ENCODE results near the gene CMTR1.
A peak's percentile ranks its signal among the peaks of the same experiment; 100 is the strongest.
"Not testable (repeated sequence)": the region's sequence is repeated elsewhere in the genome, so short reads cannot be mapped to it uniquely, and the experiment has no call there.

Gene CMTR1

DNA sequence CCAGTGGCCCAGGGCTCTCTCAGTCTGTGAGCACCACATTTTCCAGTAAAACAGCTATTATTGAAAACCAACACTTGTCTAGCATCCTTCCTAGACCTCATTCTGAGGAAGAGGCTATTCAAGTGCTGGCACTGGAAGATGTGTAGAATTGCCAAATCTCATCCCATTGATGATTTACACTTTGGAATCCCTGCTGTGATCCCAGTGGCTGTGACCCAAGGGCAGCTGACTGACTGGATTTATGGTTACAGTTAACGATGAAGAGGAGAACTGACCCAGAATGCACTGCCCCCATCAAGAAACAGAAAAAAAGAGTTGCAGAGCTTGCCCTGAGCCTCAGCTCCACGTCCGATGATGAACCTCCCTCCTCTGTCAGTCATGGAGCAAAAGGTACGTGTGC lies 2.4 kb downstream of the CMTR1 start:
- DNase-seq: no peak

DNA sequence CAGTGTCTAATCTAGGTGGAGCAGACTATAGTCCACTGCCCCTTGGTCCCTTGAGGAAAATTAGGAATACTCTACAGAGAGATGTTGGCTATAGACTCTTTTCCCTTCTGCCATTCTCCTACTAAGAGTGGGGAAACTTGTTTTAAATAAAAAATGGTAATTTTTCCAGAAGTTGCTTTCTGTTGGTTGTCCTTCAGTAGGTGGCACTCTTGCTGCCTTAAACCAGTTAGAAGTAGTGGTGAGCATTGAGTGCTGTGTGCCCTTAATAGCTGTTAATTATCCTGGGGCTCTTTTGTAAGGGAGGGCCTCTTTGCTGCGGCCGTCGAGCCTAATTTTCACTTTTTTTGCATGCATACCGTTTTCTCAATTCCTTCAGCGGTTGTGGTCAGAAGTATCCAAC lies 2.8 kb downstream of the CMTR1 start:
- DNase-seq: no peak

GRCh38 chr6:37438930-37439329 lies 5.9 kb downstream of the CMTR1 start:
- no peak for DNase-seq

DNA sequence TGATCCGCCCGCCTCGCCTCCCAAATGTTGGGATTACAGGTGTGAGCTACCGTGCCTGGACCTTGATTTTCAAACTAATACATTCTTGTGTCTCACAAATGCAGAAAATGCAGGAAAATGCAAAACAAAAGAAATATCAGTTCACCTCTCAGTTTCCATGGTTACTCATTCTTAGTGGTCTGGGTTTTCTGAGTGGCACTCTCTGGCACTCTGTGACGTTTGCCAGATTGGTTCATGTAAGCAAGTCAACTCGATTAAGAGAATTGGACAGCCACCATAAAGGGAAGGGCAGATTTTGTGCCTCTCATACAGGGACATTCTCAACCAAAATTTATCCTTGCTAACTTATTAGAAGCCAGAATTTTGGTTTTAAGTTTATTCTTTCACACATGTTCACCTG lies 8.6 kb downstream of the CMTR1 start:
- no peak for DNase-seq

GRCh38 chr6:37442416-37443215 lies 9.6 kb downstream of the CMTR1 start:
- DNase-seq: no peak

GRCh38 chr6:37443216-37443542 lies 10.2 kb downstream of the CMTR1 start:
- DNase-seq: not testable (repeated sequence)

DNA sequence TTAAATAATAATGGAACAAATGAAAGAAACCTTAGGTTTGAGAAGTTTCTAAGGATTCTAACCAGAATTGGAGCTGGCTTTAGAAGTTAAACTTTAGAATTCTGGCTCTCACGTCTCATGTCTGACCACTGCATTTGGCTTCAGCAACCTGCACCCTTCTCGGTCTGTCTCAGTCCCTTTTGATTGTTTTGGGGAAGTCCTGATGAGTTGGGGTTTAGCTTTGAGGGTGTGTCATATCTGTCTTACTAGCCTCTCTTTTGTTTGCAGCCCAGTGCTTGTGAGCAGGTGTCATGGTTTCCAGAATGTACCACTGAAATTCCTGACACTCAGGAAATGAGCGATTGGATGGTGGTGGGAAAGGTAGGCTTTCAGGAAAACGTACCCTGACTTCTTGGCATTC lies 17.0 kb downstream of the CMTR1 start:
- DNase-seq: no peak

GRCh38 chr6:37451441-37452193 lies 18.6 kb downstream of the CMTR1 start:
- DNase-seq: no peak

- no peak for DNase-seq
Measured at GRCh38 chr6:37452522-37452921, 19.5 kb downstream of the CMTR1 start.

- DNase-seq: no peak
Measured at GRCh38 chr6:37454420-37455140, 21.6 kb downstream of the CMTR1 start.

- no peak for DNase-seq
Measured at GRCh38 chr6:37456126-37456525, 23.1 kb downstream of the CMTR1 start.

DNA sequence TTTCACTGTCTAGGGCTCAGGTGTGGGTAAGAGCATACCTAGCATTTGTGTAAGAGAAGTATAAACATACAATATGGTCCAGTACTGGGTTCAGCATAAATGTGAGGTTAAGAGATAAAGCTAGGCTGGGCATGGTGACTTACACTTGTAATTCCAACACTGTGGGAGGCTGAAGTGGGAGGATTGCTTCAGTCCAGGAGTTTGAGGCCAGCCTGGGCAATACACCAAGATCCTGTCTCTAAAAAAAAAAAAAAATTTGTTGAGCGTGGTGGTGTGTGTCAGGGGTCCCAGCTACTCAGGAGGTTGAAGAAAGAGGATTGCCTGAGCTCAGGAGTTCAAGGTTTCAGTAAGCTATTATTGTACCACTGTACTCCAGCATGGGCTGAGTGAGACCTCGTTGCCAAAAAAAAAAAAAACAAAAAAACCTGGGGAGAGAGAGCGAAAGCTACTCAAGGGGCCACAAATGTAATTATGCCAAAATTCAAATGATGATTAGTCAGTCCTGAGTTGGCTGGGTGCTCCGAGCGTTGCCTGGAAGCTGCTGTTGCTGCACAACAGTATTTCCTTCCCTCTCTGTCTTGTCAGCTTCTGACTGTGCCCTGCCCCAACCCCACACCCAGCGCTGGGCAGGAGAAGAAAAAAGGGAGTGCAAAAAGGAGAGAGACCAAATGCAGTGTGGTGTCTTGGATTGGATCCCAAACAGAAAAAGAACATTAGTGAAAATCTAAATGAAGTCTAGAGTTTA lies 24.0 kb downstream of the CMTR1 start:
- no peak for DNase-seq

DNA sequence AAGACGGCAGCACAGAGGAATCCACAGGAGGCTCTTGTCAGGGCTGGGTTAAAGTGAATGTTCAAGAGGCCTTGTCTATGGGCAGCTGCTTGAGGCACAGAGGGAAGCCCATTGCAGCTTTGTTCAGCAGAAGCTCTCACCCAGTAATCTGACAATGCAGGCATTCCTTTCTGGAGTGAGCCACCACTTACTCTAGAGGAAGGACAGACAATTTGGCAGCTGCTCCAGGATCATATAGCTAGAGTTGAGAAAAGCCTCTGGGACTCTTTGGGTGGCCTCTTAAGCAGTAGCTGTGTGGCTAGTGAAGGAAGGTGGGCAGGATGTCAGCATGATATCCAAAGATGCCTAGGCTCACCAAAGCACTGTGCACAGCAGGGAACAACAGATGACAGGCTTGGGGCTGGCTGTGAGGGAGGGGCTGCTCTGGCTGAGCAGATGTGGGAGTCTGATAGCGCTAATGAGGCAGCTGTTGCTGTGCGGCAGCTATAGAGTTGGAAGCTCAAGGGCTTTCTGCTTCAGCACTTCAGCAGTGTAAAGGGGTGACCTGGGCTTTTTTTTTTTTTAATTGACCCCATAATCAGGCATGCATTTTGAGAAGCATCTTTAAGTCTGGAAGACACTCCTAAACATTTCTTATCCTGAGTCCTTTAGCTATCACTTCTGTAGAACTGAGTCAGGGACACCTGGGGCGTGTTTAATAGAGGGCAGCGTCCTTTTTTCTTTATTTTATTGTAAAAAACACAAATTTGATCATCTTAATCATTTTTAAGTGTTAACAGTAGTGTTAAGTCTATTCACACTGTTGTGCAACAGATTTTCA lies 27.2 kb downstream of the CMTR1 start:
- no peak for DNase-seq

GRCh38 chr6:37460805-37461204 lies 27.8 kb downstream of the CMTR1 start:
- no peak for DNase-seq

DNA sequence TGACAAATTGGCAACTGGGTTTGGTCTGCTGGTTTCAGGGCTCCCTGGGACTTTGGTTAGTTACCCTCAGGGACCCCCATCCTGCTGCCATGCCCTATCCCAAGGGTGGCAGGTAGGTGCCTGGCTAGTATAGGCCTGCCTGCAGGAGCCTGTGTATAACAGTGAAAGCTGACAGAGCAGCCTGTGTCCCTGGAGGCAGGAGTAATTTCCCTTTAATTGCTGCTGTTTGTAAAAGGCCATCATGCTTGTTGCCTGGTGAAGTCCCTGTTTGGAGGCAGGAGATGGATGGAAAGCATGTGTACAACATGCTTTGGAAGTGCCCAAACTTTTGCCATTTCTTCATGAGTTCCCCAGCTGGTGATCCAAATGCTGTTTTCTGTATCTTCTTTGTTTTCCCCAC lies 30.1 kb downstream of the CMTR1 start:
- DNase-seq: no peak

- DNase-seq: no peak
Measured at GRCh38 chr6:37467718-37468117, 34.7 kb downstream of the CMTR1 start.

- peak; percentile 44 for DNase-seq
Measured at GRCh38 chr6:37473364-37474095, 40.5 kb downstream of the CMTR1 start.

GRCh38 chr6:37474316-37474715 lies 41.3 kb downstream of the CMTR1 start:
- DNase-seq: no peak

- no peak for DNase-seq
Measured at GRCh38 chr6:37477191-37477590, 44.2 kb downstream of the CMTR1 start.

- DNase-seq: no peak
Measured at GRCh38 chr6:37477656-37478435, 44.8 kb downstream of the CMTR1 start.

DNA sequence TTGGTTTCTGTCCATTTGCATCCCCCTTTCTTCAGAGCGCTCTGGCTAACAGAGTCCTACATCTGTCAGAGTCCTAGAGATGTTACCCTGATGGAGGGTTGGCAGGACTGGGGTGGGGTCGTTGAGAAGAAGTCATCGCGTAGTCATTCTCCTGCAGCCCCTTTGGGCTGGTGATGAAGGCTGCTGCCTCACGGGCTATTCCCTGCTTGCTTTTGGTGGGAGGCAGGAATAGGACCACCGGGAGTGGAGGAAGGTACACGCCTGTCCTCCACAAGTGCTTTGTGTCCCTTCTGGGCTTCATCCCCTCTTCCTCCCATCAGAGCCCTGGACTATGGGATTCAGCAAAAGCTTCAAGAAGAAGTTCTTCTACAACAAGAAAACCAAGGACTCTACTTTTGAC lies 45.8 kb downstream of the CMTR1 start:
- no peak for DNase-seq
